Thyroid gland (tissue), 4 donors: ENCODE data around the gene WDR90.

Experiments
- CTCF ChIP-seq, 6 experiments: fragments of 200-600 bp in 3 of 6; fragments of 450-650 bp in 3 of 6; sonication (generic) in 3 of 6; IDR thresholded peaks; one replicate each; pipeline ENCODE4 v1.5.1; 2016 to 2019; ENCODE audit warnings: antibody characterized with exemption in 6 of 6, mild to moderate bottlenecking in 2 of 6, inconsistent platforms in 1 of 6, moderate library complexity in 1 of 6
- POLR2A ChIP-seq, 2 donors: fragments of 450-650 bp; IDR thresholded peaks; one replicate each; pipeline ENCODE4 v1.6.1; 2017; ENCODE audit warnings: antibody characterized with exemption in 2 of 2, mild to moderate bottlenecking in 2 of 2, moderate library complexity in 1 of 2

- TF ChIP-seq CTCF (IDR thresholded peaks at IDR 0.05) (no peak), POLR2A (IDR thresholded peaks at IDR 0.05) (no peak)
Observed at GRCh38 chr16:675884-676564, 26.9 kb downstream of the WDR90 start.
